Ovary (tissue), 9 donors: ENCODE results near the gene INF2. TPM values are rescaled to one million over a fixed set of nuclear protein-coding genes. Genes with fewer than 3 reads are reported as not detected.

ENCODE experiments used
- DNase-seq, 5 donors: peaks; one replicate each; pipeline ENCODE4 v3.0.0-alpha.2; 2019 to 2020
- H3K27ac ChIP-seq, 2 donors: fragments of 200-600 bp; one replicate each; pipeline versions ENCODE4 v1.5.1 to v1.8.0; 2019 to 2022
- H3K27me3 ChIP-seq: fragments of 200-600 bp; one replicate; pipeline ENCODE4 v1.8.0; 2022
- H3K36me3 ChIP-seq: fragments of 200-600 bp; sonication (generic); one replicate; pipeline ENCODE4 v1.5.1; 2019
- H3K4me1 ChIP-seq: one replicate; pipeline ENCODE4 v1.8.1; 2013; ENCODE audit warnings: mild to moderate bottlenecking, moderate library complexity; ENCODE audit not compliant: insufficient read depth
- H3K4me3 ChIP-seq: fragments of 200-600 bp; sonication (generic); one replicate; pipeline ENCODE4 v1.5.1; 2017
- H3K9me3 ChIP-seq, 2 donors: fragments of 200-600 bp in 1 of 2; sonication (generic) in 1 of 2; one replicate each; pipeline versions ENCODE4 v1.5.1 to v1.8.1; 2013 to 2019; ENCODE audit warnings: mild to moderate bottlenecking in 1 of 2, moderate library complexity in 1 of 2
- EP300 ChIP-seq: sonication (generic); formaldehyde crosslinking; IDR thresholded peaks from one replicate; pipeline ENCODE4 v1.6.1; 2017; ENCODE audit warnings: antibody characterized with exemption
- POLR2A ChIP-seq: fragments of 450-650 bp; IDR thresholded peaks from one replicate; pipeline ENCODE4 v1.6.1; 2017; ENCODE audit warnings: antibody characterized with exemption, mild to moderate bottlenecking, moderate library complexity
- WGBS, 3 donors: extraction: QIAGEN DNeasy Blood & Tissue Kit in 1 of 3; methylation state at CpG; one replicate each; pipeline versions ENCODE4 v1.1.5 to v1.1.7; 2013 to 2017; 5-methylcytosine and 5-hydroxymethylcytosine counted together
- intact Hi-C, 4 donors: fragments of 100-400 bp; cut with DNase I; formaldehyde crosslinking; loops; one replicate each; pipeline versions ENCODE4 v1.11.0 to v1.15.1; 2022 to 2023
- polyA plus RNA-seq, 2 donors: library from polyadenylated mRNA; stranded (reverse); fragments of 200-250 nt in 1 of 2; fragments of 350-450 nt in 1 of 2; fragmentation: Illumina TruSeq in 1 of 2; extraction: RNeasy Lipid Tissue Mini Kit (QIAGEN cat#74804) in 1 of 2; gene quantifications; one replicate each; pipeline ENCODE4 v1.2.3, GENCODE V29; 2013 to 2014
- total RNA-seq, 7 donors: library from RNA; depleted of rRNA in 2 of 7; stranded (reverse); fragments of >200 nt in 2 of 7; fragmentation: NEBNext Ultra II Directional in 3 of 7; extraction: Animal tissue kit (Norgen Biotek cat#: 25700) in 3 of 7; gene quantifications; one replicate each; pipeline versions ENCODE4 v1.1.0 to v1.2.4, GENCODE V29; 2016 to 2023
- TF ChIP-seq, protein P1 (sequence below), 3 donors: fragments of 450-650 bp in 2 of 3; fragments of 200-600 bp in 1 of 3; IDR thresholded peaks; one replicate each; pipeline versions ENCODE4 v1.5.1 to v1.8.0; 2016 to 2022; ENCODE audit warnings: antibody characterized with exemption in 3 of 3, mild to moderate bottlenecking in 1 of 3
- donor health status: DM: no; HTN: no; CAD: no; lungs with moderate emphysema.
- donor health status: DM: no; HTN: no; CAD: no.
- donor health status: Bipolar disorder and iron deficiency.
- donor health status: DM: yes; HTN: yes; CAD: no.
- donor health status: DM: no; HTN: no; CAD: no.
- donor health status: DM: yes; HTN: yes; CAD: no.

The INF2 gene
- total and polyA plus RNA-seq, 9 donors: 6.3 to 40.7 (median 18.4) TPM

DNA sequence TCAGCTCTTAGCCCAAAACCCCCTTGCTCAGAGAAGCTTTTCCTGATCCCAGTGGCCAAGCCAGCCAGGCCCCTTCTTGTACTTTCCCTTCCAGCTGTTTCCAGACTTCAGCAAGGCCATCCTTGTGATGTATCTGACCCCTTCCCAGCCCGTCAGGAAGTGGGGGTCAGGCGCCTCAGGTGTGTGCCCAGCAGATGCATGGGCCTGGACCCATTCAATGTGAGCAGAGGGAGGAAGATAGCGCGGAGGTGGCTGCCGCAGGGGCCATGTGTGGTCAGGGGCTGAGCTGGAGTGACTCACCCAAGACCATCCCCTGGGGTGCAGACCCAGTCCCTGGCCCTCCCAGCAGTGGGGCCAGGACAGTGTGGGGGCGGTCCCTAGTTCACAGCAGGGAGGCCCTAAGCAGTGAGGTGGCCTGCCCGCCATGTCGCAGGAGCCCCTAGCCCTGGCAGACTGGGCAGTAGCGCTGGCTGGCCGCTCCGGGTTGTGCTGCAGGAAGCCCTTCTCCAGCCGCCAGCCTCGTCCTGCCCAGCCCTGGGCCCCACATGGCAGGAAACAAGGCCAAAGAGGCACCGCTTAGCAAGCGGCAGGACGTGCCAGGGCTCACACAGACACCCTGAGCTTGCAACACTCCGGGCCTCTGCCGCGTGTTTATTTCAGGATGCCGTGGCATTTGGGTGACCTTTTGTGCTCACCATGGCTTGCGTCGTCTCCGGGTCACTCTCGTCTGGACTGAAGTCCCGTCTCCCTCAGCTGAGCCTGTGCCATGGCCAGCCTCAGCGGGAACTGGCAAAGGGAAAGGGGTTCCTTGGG is 46.6 kb downstream of the INF2 start:
- H3K9me3 ChIP-seq: no peaks in the 10 kb centered on the region
- intact Hi-C loops: no loop called here
- H3K36me3 ChIP-seq: no peaks in the 10 kb centered on the region
- WGBS, 3 donors: 61 to 74% (median 65%) methylated on average over 26 of the region's 26 CpGs
- H3K27ac ChIP-seq: peak overlapping the region in 1 of 2 donors; percentile 46
- H3K4me1 ChIP-seq: no peaks in the 10 kb centered on the region
- H3K4me3 ChIP-seq: no peak overlapping the region
- DNase-seq: peak in 3 of 5 donors; percentile 52 to 62 (median 62)
- no peaks in the 10 kb centered on the region for H3K27me3 ChIP-seq
- TF ChIP-seq POLR2A (no peak), EP300 (peak; percentile 85)

DNA sequence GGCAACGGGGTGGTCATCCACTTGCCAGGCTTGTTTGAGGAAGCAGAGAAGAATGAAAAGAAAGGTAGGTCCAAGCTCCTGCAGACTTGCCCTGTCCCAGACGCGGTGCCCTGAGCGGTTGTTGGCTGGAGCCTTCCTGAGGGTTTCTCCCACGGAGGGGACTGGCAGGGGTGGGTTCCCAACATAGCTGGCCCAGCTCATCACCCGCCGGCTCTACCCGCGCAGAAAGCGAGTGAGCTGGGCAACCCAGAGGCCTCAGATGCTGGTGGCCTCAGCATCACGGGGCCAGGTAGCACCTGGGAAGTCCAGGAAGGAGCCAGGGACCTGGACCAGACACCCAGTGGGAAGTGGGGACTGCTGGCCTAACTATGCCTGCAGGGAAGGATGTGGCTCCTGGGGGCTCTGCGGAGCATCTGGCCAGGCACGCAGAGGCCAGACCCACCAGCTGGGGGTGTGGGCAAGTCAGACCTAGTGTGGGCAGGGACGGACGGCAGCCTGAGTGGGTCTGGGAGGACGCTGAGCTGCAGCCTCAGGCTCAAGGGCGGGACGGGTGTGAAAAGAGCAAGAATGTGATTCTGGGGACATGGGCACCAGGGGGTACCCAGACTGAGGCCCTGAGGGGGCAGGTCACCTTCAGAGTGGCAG is 49.1 kb downstream of the INF2 start:
- Histone ChIP-seq H3K4me1 (no peaks in the 10 kb centered on the region), H3K27me3 (no peaks in the 10 kb centered on the region), H3K9me3 (no peaks in the 10 kb centered on the region), H3K27ac (no peak overlapping the region), H3K36me3 (no peaks in the 10 kb centered on the region), H3K4me3 (no peak overlapping the region)
- no peak for TF ChIP-seq EP300
- no peak for TF ChIP-seq POLR2A
- TF ChIP-seq, protein P1, sequence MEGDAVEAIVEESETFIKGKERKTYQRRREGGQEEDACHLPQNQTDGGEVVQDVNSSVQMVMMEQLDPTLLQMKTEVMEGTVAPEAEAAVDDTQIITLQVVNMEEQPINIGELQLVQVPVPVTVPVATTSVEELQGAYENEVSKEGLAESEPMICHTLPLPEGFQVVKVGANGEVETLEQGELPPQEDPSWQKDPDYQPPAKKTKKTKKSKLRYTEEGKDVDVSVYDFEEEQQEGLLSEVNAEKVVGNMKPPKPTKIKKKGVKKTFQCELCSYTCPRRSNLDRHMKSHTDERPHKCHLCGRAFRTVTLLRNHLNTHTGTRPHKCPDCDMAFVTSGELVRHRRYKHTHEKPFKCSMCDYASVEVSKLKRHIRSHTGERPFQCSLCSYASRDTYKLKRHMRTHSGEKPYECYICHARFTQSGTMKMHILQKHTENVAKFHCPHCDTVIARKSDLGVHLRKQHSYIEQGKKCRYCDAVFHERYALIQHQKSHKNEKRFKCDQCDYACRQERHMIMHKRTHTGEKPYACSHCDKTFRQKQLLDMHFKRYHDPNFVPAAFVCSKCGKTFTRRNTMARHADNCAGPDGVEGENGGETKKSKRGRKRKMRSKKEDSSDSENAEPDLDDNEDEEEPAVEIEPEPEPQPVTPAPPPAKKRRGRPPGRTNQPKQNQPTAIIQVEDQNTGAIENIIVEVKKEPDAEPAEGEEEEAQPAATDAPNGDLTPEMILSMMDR (IDR thresholded peaks at IDR 0.05): no peak
- WGBS, 3 donors: 90% methylated on average over 18 of the region's 18 CpGs
- no peak for DNase-seq
- intact Hi-C loops: no loop called here

DNA sequence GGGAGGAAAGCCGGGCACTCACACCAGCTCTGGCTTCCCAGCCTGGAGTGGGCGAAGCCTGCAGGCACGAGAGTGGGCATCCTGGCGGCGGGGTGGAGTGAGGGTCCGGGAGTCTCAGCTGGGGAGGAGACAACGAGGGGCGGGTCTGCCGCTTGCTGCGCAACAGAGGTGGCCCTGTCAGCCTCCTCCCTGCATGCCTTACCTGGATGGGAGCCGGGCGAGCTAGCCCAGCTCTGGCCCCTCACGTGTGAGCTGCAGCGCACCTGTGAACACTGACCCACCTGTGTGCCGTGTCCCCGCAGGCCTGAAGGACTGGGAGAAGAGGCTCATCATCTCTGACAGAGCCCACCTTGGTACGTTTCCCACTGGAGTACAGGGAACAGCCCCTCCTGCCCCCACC is 49.6 kb downstream of the INF2 start:
- H3K4me1 ChIP-seq: no peaks in the 10 kb centered on the region
- H3K36me3 ChIP-seq: no peaks in the 10 kb centered on the region
- H3K4me3 ChIP-seq: no peak overlapping the region
- TF ChIP-seq EP300 (no peak), POLR2A (no peak)
- TF ChIP-seq, protein P1 (IDR thresholded peaks at IDR 0.05): no peak
- intact Hi-C loops: no loop called here
- H3K27me3 ChIP-seq: no peaks in the 10 kb centered on the region
- no peak for DNase-seq
- WGBS, 3 donors: 92 to 97% (median 94%) methylated on average over 17 of the region's 17 CpGs
- no peak overlapping the region for H3K27ac ChIP-seq
- H3K9me3 ChIP-seq: no peaks in the 10 kb centered on the region

DNA sequence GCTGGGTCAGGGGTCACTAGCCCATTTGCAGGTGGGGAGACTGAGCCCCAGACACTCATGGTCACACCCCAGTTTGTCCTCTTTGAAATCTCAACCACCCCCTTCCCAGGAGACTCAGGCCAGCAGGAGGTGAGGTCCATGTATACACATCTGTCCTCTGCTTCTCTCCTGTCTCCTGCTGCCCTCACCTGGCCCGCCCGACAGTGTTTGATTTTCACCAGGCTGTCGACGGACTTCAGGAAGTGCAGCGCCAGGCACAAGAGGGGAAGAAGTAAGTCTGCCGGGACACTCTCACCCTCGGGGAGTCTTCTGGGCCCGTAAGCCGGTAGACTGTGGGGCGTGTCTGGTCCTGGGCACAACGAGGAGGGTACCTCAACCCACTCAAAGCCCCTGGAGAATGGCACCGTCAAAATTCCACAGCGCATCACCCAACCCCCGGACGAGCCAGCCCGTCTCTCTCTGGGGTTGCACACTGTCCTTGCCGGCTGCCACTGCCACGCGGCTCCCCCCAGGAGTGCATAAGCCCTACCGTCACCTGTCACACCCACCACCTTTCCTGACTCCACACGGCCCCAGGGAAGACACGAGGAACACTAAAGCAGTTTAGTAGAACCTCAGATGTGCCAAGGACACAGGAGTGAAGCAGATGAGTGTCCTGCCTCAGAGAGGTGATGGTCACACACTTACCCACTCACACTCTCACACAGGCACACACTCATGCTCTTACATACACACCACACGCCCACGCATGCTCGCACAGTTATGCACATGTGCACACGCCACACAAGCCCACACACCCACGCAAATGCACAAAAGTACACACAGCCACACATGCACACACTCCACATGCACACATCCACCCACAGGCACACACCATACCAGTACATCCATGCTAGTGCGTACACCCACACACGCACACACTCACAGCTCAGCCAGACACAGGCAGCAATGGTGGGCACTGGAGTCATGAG is 50.4 kb downstream of the INF2 start:
- DNase-seq: no peak
- intact Hi-C loops: no loop called here
- no peak overlapping the region for H3K27ac ChIP-seq
- no peak overlapping the region for H3K4me3 ChIP-seq
- 86 to 91% (median 87%) methylated on average over 29 of the region's 29 CpGs for WGBS, 3 donors
- no peaks in the 10 kb centered on the region for H3K9me3 ChIP-seq
- TF ChIP-seq POLR2A (no peak), EP300 (no peak)
- TF ChIP-seq, protein P1 (IDR thresholded peaks at IDR 0.05): no peak
- no peaks in the 10 kb centered on the region for H3K36me3 ChIP-seq
- H3K4me1 ChIP-seq: no peaks in the 10 kb centered on the region
- no peaks in the 10 kb centered on the region for H3K27me3 ChIP-seq
